B cell (primary cell): ENCODE results near the gene AOAH. TPM values are rescaled to one million over a fixed set of nuclear protein-coding genes. Genes with fewer than 3 reads are reported as not detected.

Experiments
- ATAC-seq: fragments of 200-7000 bp; cut with Tn5 transposase; one replicate; pipeline ENCODE4 v1.10.0; 2021; ENCODE audit warnings: low read depth, mild to moderate bottlenecking, moderate number of reproducible peaks, moderate library complexity
- CTCF ChIA-PET: fragments of 350-600 bp; sonication (Branson Sonifier 250); formaldehyde crosslinking; loops from one replicate; lab custom pipeline; 2021; ENCODE audit warnings: antibody characterized with exemption, inconsistent platforms; lab: Charles Lee
- POLR2A ChIA-PET: fragments of 350-600 bp; sonication (Branson Sonifier 250); formaldehyde crosslinking; loops from one replicate; lab custom pipeline; 2021; ENCODE audit warnings: antibody characterized with exemption; lab: Charles Lee
- DNase-seq: peaks from one replicate; pipeline ENCODE4 v3.0.0; 2013
- H2AFZ ChIP-seq: 2 replicates; pipeline ENCODE4 v1.6.1; 2012; ENCODE audit warnings: mild to moderate bottlenecking, low read depth, low read length; ENCODE audit not compliant: insufficient read depth, poor library complexity, severe bottlenecking
- H3K27ac ChIP-seq, 2 donors: 1 replicate in 1 of 2; 2 replicates in 1 of 2; pipeline ENCODE4 v1.5.1; 2012 to 2013; ENCODE audit warnings: low read length in 2 of 2, mild to moderate bottlenecking in 2 of 2, moderate library complexity in 1 of 2
- H3K27me3 ChIP-seq, 4 experiments: fragments of 200-600 bp in 1 of 4; sonication (generic) in 1 of 4; replicated peaks in 1 of 4; 1 replicate in 2 of 4; 2 replicates in 2 of 4; pipeline versions ENCODE4 v1.6.1 to v1.7.0; 2013 to 2016; ENCODE audit warnings: low read length in 3 of 4, mild to moderate bottlenecking in 2 of 4, mixed read lengths in 1 of 4, moderate library complexity in 1 of 4; ENCODE audit not compliant: insufficient read depth in 4 of 4, control insufficient read depth in 3 of 4; ENCODE audit errors: control extremely low read depth in 1 of 4
- H3K36me3 ChIP-seq, 2 experiments: replicated peaks in 1 of 2; 1 replicate in 1 of 2; 2 replicates in 1 of 2; pipeline versions ENCODE4 v1.6.1 to v1.7.1; 2013; ENCODE audit warnings: low read length in 1 of 2; ENCODE audit not compliant: insufficient read depth in 2 of 2, control insufficient read depth in 1 of 2; ENCODE audit errors: control extremely low read depth in 1 of 2, extremely low read depth in 1 of 2
- H3K4me1 ChIP-seq, 2 donors: fragments of 200-600 bp in 1 of 2; sonication (generic) in 1 of 2; 1 replicate in 1 of 2; 2 replicates in 1 of 2; pipeline versions ENCODE4 v1.5.1 to v1.6.1; 2013 to 2017; ENCODE audit warnings: low read length in 2 of 2; ENCODE audit not compliant: control insufficient read depth in 2 of 2, insufficient read depth in 2 of 2
- H3K4me2 ChIP-seq: replicated peaks from 2 replicates; pipeline ENCODE3; 2012; ENCODE audit warnings: mild to moderate bottlenecking, low read depth, low read length; ENCODE audit not compliant: poor library complexity, severe bottlenecking
- H3K4me3 ChIP-seq, 5 experiments: fragments of 200-600 bp in 1 of 5; sonication (generic) in 1 of 5; 1 replicate in 3 of 5; 2 replicates in 2 of 5; pipeline versions ENCODE4 v1.5.1 to v1.7.0; 2011 to 2016; ENCODE audit warnings: low read length in 4 of 5, mild to moderate bottlenecking in 4 of 5, low read depth in 2 of 5, control low read depth in 1 of 5, moderate library complexity in 1 of 5; ENCODE audit not compliant: insufficient read depth in 1 of 5; ENCODE audit errors: control extremely low read depth in 1 of 5, extremely low read depth in 1 of 5
- H3K79me2 ChIP-seq: fragments of 200-600 bp; sonication (generic); one replicate; pipeline ENCODE4 v1.6.0; 2016; ENCODE audit warnings: low read length; ENCODE audit not compliant: control insufficient read depth, insufficient read depth
- H3K9ac ChIP-seq: fragments of 200-600 bp; sonication (generic); 2 replicates; pipeline ENCODE4 v1.6.1; 2017; ENCODE audit warnings: mild to moderate bottlenecking, low read length, moderate library complexity
- H3K9me3 ChIP-seq, 3 donors: one replicate each; pipeline versions ENCODE4 v1.6.1 to v1.7.1; 2013; ENCODE audit warnings: low read length in 2 of 3; ENCODE audit not compliant: control insufficient read depth in 2 of 3, insufficient read depth in 1 of 3; ENCODE audit errors: control extremely low read depth in 1 of 3
- H4K20me1 ChIP-seq: 2 replicates; pipeline ENCODE4 v1.6.0; 2012; ENCODE audit warnings: mild to moderate bottlenecking, low read length; ENCODE audit not compliant: insufficient read depth, control insufficient read depth, poor library complexity, severe bottlenecking
- H3K27ac Mint-ChIP-seq: one replicate; pipeline ENCODE4 v1.8.0; 2021; ENCODE audit warnings: mixed read lengths
- H3K27me3 Mint-ChIP-seq: one replicate; pipeline ENCODE4 v1.8.0; 2021; ENCODE audit warnings: mixed read lengths
- H3K4me1 Mint-ChIP-seq: one replicate; pipeline ENCODE4 v1.8.0; 2021; ENCODE audit warnings: mixed read lengths
- H3K4me3 Mint-ChIP-seq: one replicate; pipeline ENCODE4 v1.8.0; 2021; ENCODE audit warnings: mixed read lengths
- H3K9me3 Mint-ChIP-seq: one replicate; pipeline ENCODE4 v1.8.0; 2022; ENCODE audit warnings: mixed read lengths; ENCODE audit not compliant: insufficient read depth
- EZH2 ChIP-seq: IDR thresholded peaks from 2 replicates; pipeline ENCODE4 v1.6.1; 2012; ENCODE audit warnings: borderline replicate concordance, low read depth, mild to moderate bottlenecking, moderate library complexity, low read length; ENCODE audit not compliant: insufficient read depth, poor library complexity, severe bottlenecking
- WGBS: methylation state at CpG from one replicate; pipeline ENCODE4 v1.1.5; 2013; ENCODE audit warnings: missing lambda C conversion rate; ENCODE audit not compliant: insufficient coverage; 5-methylcytosine and 5-hydroxymethylcytosine counted together
- intact Hi-C: fragments of 100-400 bp; cut with micrococcal nuclease; formaldehyde crosslinking; loops from one replicate; pipeline ENCODE4 v1.10.0; 2022
- polyA plus RNA-seq: library from polyadenylated mRNA; depleted of rRNA; stranded (reverse); fragments of >200 nt; gene quantifications from 2 replicates; pipeline ENCODE4 v1.2.3, GENCODE V29; 2012
- total RNA-seq, 2 donors: library from RNA; stranded (reverse); fragments of 120-200 nt in 1 of 2; gene quantifications; 1 replicate in 1 of 2; 2 replicates in 1 of 2; pipeline versions ENCODE4 v1.2.3 to v1.2.4, GENCODE V29; 2013 to 2022
- TF ChIP-seq, protein P1 (sequence below): fragments of 200-600 bp; IDR thresholded peaks from one replicate; pipeline ENCODE4 v1.8.0; 2022; ENCODE audit warnings: antibody characterized with exemption, mild to moderate bottlenecking

The AOAH gene
- total and polyA plus RNA-seq, 2 donors (not counting 1 experiment from before 2014, with no cell fraction given) = 2.6 to 5.0 TPM

DNA sequence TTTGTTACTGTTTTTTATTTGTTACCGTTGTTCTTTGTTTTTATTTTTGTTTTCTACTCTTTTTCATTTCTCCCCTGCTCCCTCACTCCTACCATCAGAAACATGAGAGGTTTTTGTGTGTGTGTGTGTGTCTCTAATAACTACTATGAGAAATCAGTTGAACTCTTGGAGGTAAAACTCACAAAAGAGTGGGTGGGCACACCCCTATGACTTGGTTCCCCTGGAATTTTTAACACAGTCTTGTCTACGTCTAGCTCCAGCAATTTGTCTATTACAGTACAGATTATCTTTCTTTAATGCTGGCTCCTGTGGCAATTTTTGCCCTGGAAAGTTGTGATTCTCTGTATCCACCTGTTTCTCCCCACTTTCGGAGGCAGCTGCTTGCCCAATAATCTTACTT, 56.2 kb downstream of the AOAH start:
- DNase-seq (no peak), ATAC-seq (no peak)
- Histone ChIP-seq H3K27me3 (no peaks in the 10 kb centered on the region), H3K9me3 (no peaks in the 10 kb centered on the region), H3K4me1 (no peaks in the 10 kb centered on the region), H3K9ac (no peak overlapping the region), H4K20me1 (no peaks in the 10 kb centered on the region), H2AFZ (no peak overlapping the region), H3K27ac (no peak overlapping the region), H3K4me2 (no peak overlapping the region), H3K4me3 (no peak overlapping the region), H3K79me2 (no peaks in the 10 kb centered on the region), H3K36me3 (peaks cover 0 to 1% of the 10 kb centered on the region in 2 experiments)
- H3K4me3 Mint-ChIP-seq = no peak overlapping the region
- H3K27ac Mint-ChIP-seq = no peak overlapping the region
- no peaks in the 10 kb centered on the region for H3K9me3 Mint-ChIP-seq
- intact Hi-C loops = no loop called here
- 100% methylated on average over 1 of the region's 3 CpGs for WGBS
- ChIA-PET CTCF (no interaction called here), POLR2A (no interaction called here)
- no peak for TF ChIP-seq EZH2
- TF ChIP-seq, protein P1, sequence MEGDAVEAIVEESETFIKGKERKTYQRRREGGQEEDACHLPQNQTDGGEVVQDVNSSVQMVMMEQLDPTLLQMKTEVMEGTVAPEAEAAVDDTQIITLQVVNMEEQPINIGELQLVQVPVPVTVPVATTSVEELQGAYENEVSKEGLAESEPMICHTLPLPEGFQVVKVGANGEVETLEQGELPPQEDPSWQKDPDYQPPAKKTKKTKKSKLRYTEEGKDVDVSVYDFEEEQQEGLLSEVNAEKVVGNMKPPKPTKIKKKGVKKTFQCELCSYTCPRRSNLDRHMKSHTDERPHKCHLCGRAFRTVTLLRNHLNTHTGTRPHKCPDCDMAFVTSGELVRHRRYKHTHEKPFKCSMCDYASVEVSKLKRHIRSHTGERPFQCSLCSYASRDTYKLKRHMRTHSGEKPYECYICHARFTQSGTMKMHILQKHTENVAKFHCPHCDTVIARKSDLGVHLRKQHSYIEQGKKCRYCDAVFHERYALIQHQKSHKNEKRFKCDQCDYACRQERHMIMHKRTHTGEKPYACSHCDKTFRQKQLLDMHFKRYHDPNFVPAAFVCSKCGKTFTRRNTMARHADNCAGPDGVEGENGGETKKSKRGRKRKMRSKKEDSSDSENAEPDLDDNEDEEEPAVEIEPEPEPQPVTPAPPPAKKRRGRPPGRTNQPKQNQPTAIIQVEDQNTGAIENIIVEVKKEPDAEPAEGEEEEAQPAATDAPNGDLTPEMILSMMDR = no peak
- peaks cover 3% of the 10 kb centered on the region for H3K4me1 Mint-ChIP-seq
- peaks cover 3% of the 10 kb centered on the region for H3K27me3 Mint-ChIP-seq

- TF ChIP-seq, protein P1 = no peak
- TF ChIP-seq EZH2 = no peak
- Mint-ChIP-seq H3K9me3 (no peaks in the 10 kb centered on the region), H3K4me1 (peaks cover 3% of the 10 kb centered on the region), H3K27ac (no peak overlapping the region), H3K27me3 (peaks cover 3% of the 10 kb centered on the region), H3K4me3 (no peak overlapping the region)
- intact Hi-C loops = no loop called here
- no peaks in the 10 kb centered on the region for H3K79me2 ChIP-seq
- no peaks in the 10 kb centered on the region for H3K27me3 ChIP-seq
- no peak overlapping the region for H3K4me3 ChIP-seq
- POLR2A ChIA-PET = no interaction called here
- H3K9me3 ChIP-seq = no peaks in the 10 kb centered on the region
- no peak for DNase-seq
- H3K36me3 ChIP-seq = peaks cover 0 to 1% of the 10 kb centered on the region in 2 experiments
- no peaks in the 10 kb centered on the region for H4K20me1 ChIP-seq
- no peaks in the 10 kb centered on the region for H3K4me1 ChIP-seq
- no peak overlapping the region for H2AFZ ChIP-seq
- ATAC-seq = no peak
- CTCF ChIA-PET = no interaction called here
- no peak overlapping the region for H3K9ac ChIP-seq
- no peak overlapping the region for H3K4me2 ChIP-seq
- no peak overlapping the region for H3K27ac ChIP-seq
- WGBS = no CpG with 5 or more reads among the region's 2 CpGs
Measured at GRCh38 chr7:36667007-36667745, 57.1 kb downstream of the AOAH start.
